GM21515 (cell line): ENCODE results near the gene NACA.

Experiments
- ATAC-seq: cut with Tn5 transposase; IDR thresholded peaks from one replicate; pipeline ENCODE4 v1.9.1; 2021; ENCODE audit not compliant: unreplicated experiment

The NACA gene

DNA sequence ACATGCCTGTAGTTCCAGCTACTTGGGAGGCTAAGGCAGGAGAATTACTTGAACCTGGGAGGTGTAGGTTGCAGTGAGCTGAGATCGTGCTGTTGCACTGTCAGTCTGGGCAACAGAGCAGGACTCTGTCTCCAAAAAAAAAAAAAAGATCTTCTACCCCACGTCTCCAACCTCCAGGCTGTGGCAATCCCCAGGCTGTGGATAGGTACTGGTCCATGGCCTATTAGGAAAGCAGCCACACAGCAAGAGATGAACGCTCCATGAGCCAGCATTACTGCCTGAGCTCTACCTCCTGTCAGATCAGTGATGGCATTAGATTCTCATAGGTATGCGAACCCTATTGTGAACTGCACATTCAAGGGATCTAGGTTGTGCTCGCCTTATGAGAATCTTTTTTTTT lies 30.9 kb downstream of the NACA start:
- ATAC-seq: no peak

DNA sequence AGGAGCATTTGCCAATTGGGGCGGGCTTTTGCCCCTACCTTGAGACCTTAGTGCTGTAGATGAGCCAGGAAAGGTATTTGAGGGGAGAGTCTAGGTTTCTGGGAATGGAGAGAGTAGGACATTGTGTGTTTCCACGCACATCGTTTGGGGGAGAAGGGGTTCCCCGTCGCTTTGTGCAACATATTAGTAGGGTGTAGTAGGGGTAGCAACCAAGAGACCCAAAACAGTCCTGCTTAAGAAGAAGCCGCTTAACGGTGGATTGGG lies 36.3 kb downstream of the NACA start:
- ATAC-seq: no peak

DNA sequence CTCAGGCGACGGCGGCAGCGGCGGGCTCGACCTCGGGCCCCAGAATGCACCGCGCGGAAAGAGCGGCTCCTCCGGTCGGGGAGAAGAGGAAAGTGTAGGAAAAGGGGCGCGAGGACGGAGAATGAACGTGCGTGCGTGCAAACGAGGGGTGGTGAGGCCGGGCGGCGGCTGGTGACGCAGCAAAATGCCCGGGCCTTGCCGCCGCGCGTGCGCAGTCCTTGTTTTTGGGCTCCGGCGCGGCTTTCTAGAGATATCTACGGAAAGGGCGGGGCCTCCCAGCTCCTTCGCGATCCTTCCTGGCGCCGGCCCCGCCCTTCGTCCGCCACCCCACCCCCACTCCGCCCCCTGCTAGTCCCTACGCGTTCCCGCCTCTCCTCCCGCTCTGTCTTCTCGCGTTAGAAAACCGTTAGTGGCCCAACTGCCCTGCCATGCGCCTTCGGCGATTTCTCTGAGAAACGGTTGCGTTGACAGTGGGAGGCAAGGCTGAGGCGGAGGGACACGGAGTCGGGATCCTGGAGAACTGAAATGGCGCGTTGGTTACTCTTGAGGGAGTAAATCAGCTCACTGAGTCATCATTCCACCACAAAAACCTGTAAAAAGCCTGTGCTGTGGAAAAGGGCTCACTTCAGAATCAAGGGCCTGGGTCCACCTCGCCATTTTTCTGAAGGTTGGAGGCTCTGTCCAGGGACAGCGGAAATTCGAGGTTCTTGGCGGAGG lies 36.8 kb downstream of the NACA start, which contains the start of gene PTGES3:
TSS of gene PTGES3 (minus strand) at position 156 of the 717 bp plus-strand sequence. CDS start 285 bp downstream, outside the sequence.
- ATAC-seq: peak; percentile 60

DNA sequence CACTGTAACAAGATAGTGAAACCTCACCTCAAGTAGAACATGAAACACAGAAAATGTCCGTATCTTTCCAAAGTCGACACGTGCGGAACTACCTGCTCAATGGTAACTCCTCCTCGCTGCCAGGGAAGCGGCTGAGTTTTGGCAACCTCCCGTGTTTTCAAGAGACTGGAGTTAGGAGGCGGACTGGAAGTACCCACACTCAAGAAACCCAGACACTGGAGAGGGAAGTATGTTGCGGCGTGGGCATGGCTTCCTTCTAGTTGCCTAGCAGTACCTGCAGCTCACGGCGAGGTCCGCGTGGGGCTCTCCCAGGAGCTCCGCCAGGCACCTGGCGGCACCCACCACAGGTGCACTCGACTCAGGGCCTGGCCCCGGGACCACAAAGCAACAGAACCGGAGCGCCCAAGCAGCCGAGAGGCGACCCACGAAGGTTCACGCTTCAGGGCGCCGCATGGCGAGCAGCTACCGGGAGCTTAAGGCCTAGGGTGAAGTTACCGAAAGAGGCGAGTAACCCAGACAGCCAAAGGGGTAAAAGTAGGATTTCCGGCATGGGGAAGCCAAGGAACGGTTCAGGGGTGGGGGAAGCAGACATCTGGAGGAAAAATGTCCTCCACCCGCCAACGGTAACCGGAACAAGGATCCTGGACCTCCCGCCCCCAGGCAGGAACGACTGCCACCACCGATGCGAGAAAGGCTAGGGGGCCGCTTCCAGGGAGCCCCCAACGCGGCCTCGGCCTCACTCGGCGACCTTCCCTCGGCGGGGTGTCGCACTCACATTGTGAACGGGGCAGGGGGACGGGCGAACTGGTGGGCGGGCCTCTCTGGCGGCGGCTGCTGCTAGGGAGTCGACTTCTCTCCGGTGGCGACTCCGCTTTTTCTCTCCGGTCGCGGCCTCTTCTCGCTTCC lies 37.6 kb downstream of the NACA start:
- ATAC-seq: peak; percentile 23

DNA sequence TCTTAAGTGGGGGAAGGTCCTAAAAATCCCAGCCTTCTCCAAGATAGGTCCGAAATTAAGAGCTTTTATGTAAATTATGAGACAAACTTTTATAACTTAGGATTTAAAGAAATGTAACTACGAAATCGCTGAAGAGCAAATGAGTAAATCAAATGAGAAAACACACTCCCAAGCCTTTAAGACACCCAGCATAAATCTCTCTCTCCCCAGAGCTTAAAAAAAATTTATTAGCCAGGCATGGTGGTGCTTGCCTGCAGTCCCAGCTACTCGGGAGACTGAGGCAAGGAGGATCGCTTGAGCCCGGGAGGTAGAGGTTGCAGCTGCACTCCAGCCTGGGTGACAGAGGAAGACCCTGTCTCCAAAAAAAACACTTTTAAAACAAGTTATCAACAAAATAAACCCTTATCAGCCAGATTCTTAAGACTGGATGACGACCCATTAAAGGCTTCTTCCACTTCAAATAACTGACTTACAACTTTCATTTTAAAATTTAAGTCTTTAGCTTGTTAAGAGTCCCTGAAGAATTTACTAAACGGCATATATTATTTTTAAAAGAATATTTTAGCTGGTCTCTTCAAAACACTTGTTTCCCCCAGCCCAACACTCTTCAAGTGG lies 40.2 kb downstream of the NACA start:
- ATAC-seq: no peak

DNA sequence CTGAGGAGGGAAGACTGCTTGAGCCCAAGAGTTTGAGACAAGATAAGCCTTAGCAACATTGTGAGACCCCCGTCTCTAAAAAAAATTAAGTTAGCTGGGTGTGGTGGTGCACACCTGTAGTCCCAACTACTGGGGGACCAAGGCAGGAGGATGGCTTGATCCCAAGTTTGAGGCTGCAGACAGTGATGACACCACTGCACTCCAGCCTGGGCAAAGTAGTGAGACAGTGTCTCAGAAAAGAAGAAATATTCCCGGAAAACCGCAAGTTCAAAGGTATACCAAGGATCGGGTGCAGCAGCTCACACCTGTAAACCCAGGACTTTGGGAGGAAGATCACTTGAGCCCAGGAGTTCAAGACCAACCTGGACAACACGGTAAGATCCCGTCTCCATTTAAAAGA lies 42.8 kb downstream of the NACA start:
- ATAC-seq: no peak

DNA sequence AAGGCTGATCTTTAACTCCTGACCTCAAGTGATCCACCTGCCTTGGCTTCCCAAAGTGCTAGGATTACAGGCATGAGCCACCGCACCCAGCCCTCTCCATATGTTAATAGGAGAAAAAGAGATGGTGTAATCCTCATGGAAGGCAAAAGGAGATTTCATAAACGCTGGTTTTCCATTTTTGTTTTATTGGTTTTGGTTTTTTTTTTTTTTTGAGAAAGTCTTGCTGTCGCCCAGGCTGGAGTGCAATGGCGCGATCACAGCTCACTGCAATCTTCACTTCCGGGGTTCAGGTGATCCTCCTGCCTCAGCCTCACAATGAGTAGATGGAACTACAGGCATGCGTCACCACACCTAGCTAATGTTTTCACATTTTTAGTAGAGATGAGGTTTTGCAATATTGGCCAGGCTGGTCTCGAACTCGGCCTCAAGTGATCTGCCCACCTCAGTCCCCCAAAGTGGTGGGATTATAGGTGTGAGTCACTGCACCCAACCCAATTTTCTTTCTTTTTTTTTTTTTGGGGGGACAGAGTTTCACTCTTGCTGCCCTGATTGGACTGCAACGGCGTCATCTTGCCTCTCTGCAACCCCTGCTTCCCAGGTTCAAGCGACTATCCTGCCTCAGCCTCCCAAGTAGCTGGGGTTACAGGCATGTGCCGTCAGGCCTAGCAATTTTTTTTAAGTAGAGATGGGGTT lies 45.1 kb downstream of the NACA start:
- ATAC-seq: no peak

DNA sequence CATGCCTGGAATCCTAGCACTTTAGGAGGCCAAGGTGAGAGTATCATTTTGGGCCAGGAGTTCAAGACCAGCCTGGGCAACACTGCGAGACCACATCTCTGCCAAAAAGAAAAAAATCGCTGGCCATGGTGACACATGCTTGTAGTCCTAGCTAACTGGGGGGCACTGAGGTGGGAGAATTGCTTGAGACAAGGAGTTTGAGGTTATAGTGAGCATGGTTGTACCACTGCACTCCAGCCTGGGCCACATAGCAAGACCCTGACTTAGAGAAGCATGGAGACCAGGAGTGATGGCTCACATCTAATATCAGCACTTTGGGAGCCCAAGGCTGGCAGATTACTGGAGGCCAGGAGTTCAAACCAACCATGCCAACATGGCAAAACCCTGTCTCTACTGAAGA lies 46.2 kb downstream of the NACA start:
- ATAC-seq: no peak

DNA sequence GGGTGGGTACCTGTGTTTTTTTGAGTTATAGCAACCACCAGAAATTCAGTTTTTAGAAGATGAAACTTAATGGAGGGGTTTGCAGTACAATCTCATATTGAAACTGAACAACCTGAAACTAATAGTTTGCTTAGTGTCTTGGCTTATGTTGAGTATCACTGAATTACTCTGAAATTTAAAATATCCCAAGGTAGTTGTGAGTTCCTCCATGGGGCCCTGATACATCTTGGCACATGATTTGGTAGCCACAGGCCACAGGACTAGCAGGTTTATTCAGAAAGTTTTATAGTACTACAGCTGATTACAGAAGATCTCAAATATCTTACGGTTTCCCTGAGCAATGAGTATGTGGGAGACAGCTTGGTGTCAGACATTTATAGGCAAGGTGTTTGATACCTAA lies 47.4 kb downstream of the NACA start:
- ATAC-seq: no peak

DNA sequence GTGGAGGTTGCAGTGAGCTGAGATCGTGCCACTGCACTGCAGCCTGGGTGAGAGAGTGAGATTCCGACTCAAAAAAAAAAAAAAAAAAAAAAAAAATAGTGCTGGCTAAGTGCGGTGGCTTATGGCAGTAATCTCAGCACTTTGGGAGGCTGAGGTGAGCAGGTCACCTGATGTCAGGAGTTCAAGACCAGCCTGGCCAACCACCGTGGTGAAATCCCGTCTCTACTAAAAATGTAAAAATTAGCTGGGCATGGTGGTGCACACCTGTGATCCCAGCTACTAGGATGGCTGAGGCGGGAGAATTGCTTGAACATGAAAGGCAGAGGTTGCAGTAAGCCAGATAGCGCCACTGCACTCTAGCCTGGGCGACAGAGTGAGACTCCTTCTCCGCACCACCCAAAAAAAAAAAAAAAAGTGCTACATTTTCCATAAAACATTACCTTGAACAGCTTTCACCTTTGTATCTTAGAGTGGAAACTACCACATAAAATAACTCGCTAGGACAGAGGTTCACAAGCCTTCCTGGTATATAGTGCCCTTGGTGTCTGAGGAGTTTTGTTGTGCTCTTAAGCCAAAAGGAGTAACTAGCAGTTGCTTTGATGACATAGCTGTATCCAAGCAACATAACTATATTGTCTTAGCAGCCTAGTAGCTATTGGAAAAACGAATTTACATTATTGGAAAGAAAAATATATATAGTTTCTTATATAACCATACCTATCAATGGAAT lies 48.1 kb downstream of the NACA start:
- ATAC-seq: no peak

DNA sequence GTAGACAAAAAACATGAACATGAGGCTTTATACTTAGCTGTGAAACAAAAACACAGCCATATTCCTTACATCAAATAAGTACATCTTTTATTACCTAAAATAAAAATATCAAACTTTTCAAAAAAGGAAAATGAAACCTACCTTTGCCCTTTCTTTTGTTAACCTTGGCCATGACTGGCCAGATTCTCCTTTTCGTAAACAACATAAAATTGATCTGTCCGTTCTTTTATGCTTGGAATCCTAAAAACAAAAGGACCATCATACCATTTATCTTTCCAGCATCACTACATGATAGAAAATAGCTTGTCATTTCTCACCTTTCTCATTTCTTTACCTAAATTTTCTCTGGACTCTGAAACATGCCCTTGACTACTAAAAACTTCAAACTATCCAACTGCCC lies 53.5 kb downstream of the NACA start:
- no peak for ATAC-seq

DNA sequence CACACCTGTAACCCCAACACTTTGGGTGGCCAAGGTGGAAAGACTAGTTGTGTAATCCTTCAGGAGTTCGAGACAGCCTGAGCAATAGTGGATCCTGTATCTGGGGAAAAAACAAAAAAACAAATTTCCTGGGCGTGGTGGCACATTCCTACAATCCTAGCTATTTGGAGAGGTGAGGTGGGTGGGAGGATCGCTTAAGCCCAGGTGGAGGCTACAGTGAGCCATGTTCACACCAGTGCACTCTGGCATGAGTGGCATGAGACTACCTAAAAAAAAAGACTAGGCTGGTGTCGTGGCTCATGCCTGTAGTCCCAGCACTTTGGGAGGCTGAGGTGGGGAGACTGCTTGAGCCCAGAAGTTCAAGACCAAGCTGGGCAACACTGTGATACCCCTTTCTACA lies 54.3 kb downstream of the NACA start:
- ATAC-seq: no peak

DNA sequence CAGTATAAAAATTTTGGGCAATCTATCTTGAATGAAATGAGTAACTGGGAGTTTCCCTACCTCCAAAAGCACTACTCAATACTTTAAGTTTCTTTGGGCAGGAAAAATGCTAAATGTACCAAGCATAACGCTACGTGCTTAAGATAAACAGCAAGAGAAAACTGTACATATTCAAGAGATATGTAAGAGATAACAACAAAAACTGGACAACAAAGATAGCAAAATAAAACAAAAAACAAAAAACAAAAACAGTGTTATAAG lies 57.0 kb downstream of the NACA start:
- no peak for ATAC-seq
